ENCODE results near the gene MSH4. TPM values are rescaled to one million over a fixed set of nuclear protein-coding genes. Genes with fewer than 3 reads are reported as not detected.
"Not testable (repeated sequence)": the region's sequence is repeated elsewhere in the genome, so short reads cannot be mapped to it uniquely, and the experiment has no call there.

Gene MSH4
- total and polyA plus RNA-seq, 2 donors from 2014 or later: 0.41 TPM; not detected in 1

GRCh38 chr1:75811211-75811981 lies 14.7 kb downstream of the MSH4 start:
- H3K27me3 ChIP-seq (ENCODE audit: control insufficient read depth, insufficient read depth, low read length): no peaks in the 10 kb centered on the region
- H3K4me3 ChIP-seq (ENCODE audit: low read length in 3 of 3): no peak overlapping the region
- intact Hi-C loops (cut with DNase I): no loop called here
- H3K27ac ChIP-seq (ENCODE audit: low read depth in 2 of 2, low read length in 2 of 2): no peak overlapping the region
- no peaks in the 10 kb centered on the region for H3K4me1 ChIP-seq (ENCODE audit: control insufficient read depth in 2 of 3, insufficient read depth in 2 of 3, low read depth in 1 of 3, low read length in 3 of 3)
- H3K36me3 ChIP-seq (ENCODE audit: control insufficient read depth in 2 of 3, insufficient read depth in 3 of 3, low read length in 3 of 3): no peaks in the 10 kb centered on the region
- no peaks in the 10 kb centered on the region for H3K9me3 ChIP-seq (ENCODE audit: control insufficient read depth in 2 of 3, insufficient read depth in 1 of 3, low read length in 3 of 3)
- no peak for DNase-seq
- no peak overlapping the region for H3K9ac ChIP-seq (ENCODE audit: low read length in 3 of 3)
- FAIRE-seq: no peak
- TF ChIP-seq CTCF (IDR thresholded peaks at IDR 0.05; ENCODE audit: borderline replicate concordance, extremely low read depth, insufficient read depth): no peak

GRCh38 chr1:75812065-75812464 lies 15.4 kb downstream of the MSH4 start:
- no peaks in the 10 kb centered on the region for H3K36me3 ChIP-seq (ENCODE audit: control insufficient read depth in 2 of 3, insufficient read depth in 3 of 3, low read length in 3 of 3)
- H3K27me3 ChIP-seq (ENCODE audit: control insufficient read depth, insufficient read depth, low read length): no peaks in the 10 kb centered on the region
- no peak overlapping the region for H3K27ac ChIP-seq (ENCODE audit: low read depth in 2 of 2, low read length in 2 of 2)
- FAIRE-seq (no peak), DNase-seq (no peak)
- no peaks in the 10 kb centered on the region for H3K9me3 ChIP-seq (ENCODE audit: control insufficient read depth in 2 of 3, insufficient read depth in 1 of 3, low read length in 3 of 3)
- intact Hi-C loops (cut with DNase I): no loop called here
- H3K9ac ChIP-seq (ENCODE audit: low read length in 3 of 3): no peak overlapping the region
- H3K4me3 ChIP-seq (ENCODE audit: low read length in 3 of 3): no peak overlapping the region
- no peaks in the 10 kb centered on the region for H3K4me1 ChIP-seq (ENCODE audit: control insufficient read depth in 2 of 3, insufficient read depth in 2 of 3, low read depth in 1 of 3, low read length in 3 of 3)
- no peak for TF ChIP-seq CTCF (IDR thresholded peaks at IDR 0.05; ENCODE audit: borderline replicate concordance, extremely low read depth, insufficient read depth)

- H3K9me3 ChIP-seq (ENCODE audit: control insufficient read depth in 2 of 3, insufficient read depth in 1 of 3, low read length in 3 of 3); H3K4me3 ChIP-seq (ENCODE audit: low read length in 3 of 3); H3K36me3 ChIP-seq (ENCODE audit: control insufficient read depth in 2 of 3, insufficient read depth in 3 of 3, low read length in 3 of 3); H3K27me3 ChIP-seq (ENCODE audit: control insufficient read depth, insufficient read depth, low read length); FAIRE-seq; H3K27ac ChIP-seq (ENCODE audit: low read depth in 2 of 2, low read length in 2 of 2); intact Hi-C loops (cut with DNase I); DNase-seq; H3K9ac ChIP-seq (ENCODE audit: low read length in 3 of 3); H3K4me1 ChIP-seq (ENCODE audit: control insufficient read depth in 2 of 3, insufficient read depth in 2 of 3, low read depth in 1 of 3, low read length in 3 of 3): not testable (repeated sequence)
Measured at GRCh38 chr1:75823596-75823995, 26.9 kb downstream of the MSH4 start.

- Histone ChIP-seq H3K27ac (ENCODE audit: low read depth in 2 of 2, low read length in 2 of 2) (no peak overlapping the region), H3K4me1 (ENCODE audit: control insufficient read depth in 2 of 3, insufficient read depth in 2 of 3, low read depth in 1 of 3, low read length in 3 of 3) (no peaks in the 10 kb centered on the region), H3K9ac (ENCODE audit: low read length in 3 of 3) (no peak overlapping the region), H3K36me3 (ENCODE audit: control insufficient read depth in 2 of 3, insufficient read depth in 3 of 3, low read length in 3 of 3) (no peaks in the 10 kb centered on the region), H3K4me3 (ENCODE audit: low read length in 3 of 3) (no peak overlapping the region), H3K27me3 (ENCODE audit: control insufficient read depth, insufficient read depth, low read length) (no peaks in the 10 kb centered on the region), H3K9me3 (ENCODE audit: control insufficient read depth in 2 of 3, insufficient read depth in 1 of 3, low read length in 3 of 3) (no peaks in the 10 kb centered on the region)
- FAIRE-seq: no peak
- intact Hi-C loops (cut with DNase I): no loop called here
- no peak for TF ChIP-seq CTCF (IDR thresholded peaks at IDR 0.05; ENCODE audit: borderline replicate concordance, extremely low read depth, insufficient read depth)
- DNase-seq: no peak
Measured at GRCh38 chr1:75836528-75837100, 39.9 kb downstream of the MSH4 start.

All from kidney (tissue), 14 donors.